Uterus (tissue), 2 donors: ENCODE results near the gene NLRP10.

ENCODE experiments used
- POLR2A ChIP-seq, 2 donors: fragments of 450-650 bp; IDR thresholded peaks; one replicate each; pipeline ENCODE4 v1.6.1; 2016; ENCODE audit warnings: antibody characterized with exemption in 2 of 2, mild to moderate bottlenecking in 1 of 2, moderate library complexity in 1 of 2
- TF ChIP-seq, protein P1 (sequence below), 4 experiments: fragments of 200-600 bp in 2 of 4; fragments of 450-650 bp in 2 of 4; sonication (generic) in 2 of 4; IDR thresholded peaks; one replicate each; pipeline ENCODE4 v1.5.1; 2016 to 2019; ENCODE audit warnings: antibody characterized with exemption in 4 of 4, mild to moderate bottlenecking in 2 of 4, moderate library complexity in 1 of 4

DNA sequence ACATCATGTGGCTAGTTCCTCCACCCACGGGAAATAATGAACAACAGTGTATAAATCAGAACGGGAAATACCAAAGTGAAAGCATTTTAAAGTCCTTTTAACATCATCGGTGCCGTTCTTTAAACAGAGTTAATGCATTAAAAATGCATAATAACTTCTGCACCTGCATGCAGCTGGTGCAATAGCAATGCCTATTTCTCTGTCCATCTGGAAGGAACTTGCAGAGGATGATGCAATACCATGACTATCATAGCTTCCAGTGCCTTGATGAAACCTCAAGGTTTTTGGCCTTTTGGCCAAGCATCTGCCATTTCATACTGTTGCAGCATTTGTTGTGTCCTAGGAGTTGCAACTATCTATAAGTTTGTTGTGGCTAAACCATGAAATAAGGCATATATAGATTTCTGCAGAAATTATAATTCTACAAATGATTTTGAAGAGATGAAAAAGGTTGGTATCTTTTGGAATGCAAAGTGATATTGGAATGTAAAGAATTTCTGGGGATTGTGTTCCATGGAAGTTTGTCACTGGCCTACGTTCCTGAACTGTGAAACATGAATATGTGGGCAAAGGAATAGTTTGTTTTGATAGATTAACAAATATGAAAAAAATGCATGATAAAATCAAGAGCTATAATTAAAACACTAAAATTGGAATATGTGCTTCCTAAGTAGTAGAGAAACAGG is 12.1 kb upstream of the NLRP10 start:
- TF ChIP-seq, protein P1, sequence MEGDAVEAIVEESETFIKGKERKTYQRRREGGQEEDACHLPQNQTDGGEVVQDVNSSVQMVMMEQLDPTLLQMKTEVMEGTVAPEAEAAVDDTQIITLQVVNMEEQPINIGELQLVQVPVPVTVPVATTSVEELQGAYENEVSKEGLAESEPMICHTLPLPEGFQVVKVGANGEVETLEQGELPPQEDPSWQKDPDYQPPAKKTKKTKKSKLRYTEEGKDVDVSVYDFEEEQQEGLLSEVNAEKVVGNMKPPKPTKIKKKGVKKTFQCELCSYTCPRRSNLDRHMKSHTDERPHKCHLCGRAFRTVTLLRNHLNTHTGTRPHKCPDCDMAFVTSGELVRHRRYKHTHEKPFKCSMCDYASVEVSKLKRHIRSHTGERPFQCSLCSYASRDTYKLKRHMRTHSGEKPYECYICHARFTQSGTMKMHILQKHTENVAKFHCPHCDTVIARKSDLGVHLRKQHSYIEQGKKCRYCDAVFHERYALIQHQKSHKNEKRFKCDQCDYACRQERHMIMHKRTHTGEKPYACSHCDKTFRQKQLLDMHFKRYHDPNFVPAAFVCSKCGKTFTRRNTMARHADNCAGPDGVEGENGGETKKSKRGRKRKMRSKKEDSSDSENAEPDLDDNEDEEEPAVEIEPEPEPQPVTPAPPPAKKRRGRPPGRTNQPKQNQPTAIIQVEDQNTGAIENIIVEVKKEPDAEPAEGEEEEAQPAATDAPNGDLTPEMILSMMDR (IDR thresholded peaks at IDR 0.05), result no peak
- no peak for TF ChIP-seq POLR2A (IDR thresholded peaks at IDR 0.05)
